SK-N-SH treated with all-trans-retinoic acid at 6 μM for 48 hours (cell line): ENCODE data around the gene ARF5.

Experiments
- ATAC-seq: fragments of 200-7000 bp; cut with Tn5 transposase; 3 replicates; pipeline ENCODE4 v1.9.1; 2020; ENCODE audit warnings: mild to moderate bottlenecking, moderate library complexity
- ARNTL ChIP-seq: fragments of 450-650 bp; formaldehyde crosslinking; IDR thresholded peaks from 2 replicates; pipeline ENCODE4 v1.5.0; 2020; ENCODE audit warnings: low read depth, mild to moderate bottlenecking, moderate library complexity, borderline replicate concordance
- BACH2 ChIP-seq: fragments of 250-450 bp; sonication (Bioruptor Pico); IDR thresholded peaks from 2 replicates; pipeline ENCODE4 v1.9.0; 2021; ENCODE audit warnings: mild to moderate bottlenecking, borderline replicate concordance
- CSDC2 ChIP-seq: fragments of 250-450 bp; sonication (Bioruptor Pico); IDR thresholded peaks from 2 replicates; pipeline ENCODE4 v1.5.0; 2020; ENCODE audit warnings: mild to moderate bottlenecking, moderate library complexity
- ESRRG ChIP-seq: fragments of 250-450 bp; sonication (Bioruptor Pico); IDR thresholded peaks from 2 replicates; pipeline ENCODE4 v1.6.1; 2021; ENCODE audit warnings: mild to moderate bottlenecking
- GLIS3 ChIP-seq: fragments of 250-450 bp; sonication (Bioruptor Pico); IDR thresholded peaks from 2 replicates; pipeline ENCODE4 v1.5.0; 2020; ENCODE audit warnings: mild to moderate bottlenecking, moderate library complexity
- ISL1 ChIP-seq: fragments of 250-450 bp; sonication (Bioruptor Pico); IDR thresholded peaks from 2 replicates; pipeline ENCODE4 v2.1.2; 2022; ENCODE audit warnings: mild to moderate bottlenecking, moderate library complexity
- POU6F1 ChIP-seq: fragments of 250-450 bp; sonication (Bioruptor Pico); IDR thresholded peaks from 2 replicates; pipeline ENCODE4 v1.8.0; 2021; ENCODE audit warnings: low read depth, mild to moderate bottlenecking, moderate library complexity, borderline replicate concordance
- PPARA ChIP-seq: fragments of 250-450 bp; sonication (Bioruptor Pico); IDR thresholded peaks from 2 replicates; pipeline ENCODE4 v1.5.0; 2020; ENCODE audit warnings: mild to moderate bottlenecking, borderline replicate concordance
- RARB ChIP-seq: fragments of 250-450 bp; sonication (Bioruptor Pico); IDR thresholded peaks from 2 replicates; pipeline ENCODE4 v1.8.0; 2021; ENCODE audit warnings: mild to moderate bottlenecking, moderate library complexity
- SNAI2 ChIP-seq: fragments of 250-450 bp; sonication (Bioruptor Pico); IDR thresholded peaks from 2 replicates; pipeline ENCODE4 v1.5.0; 2020; ENCODE audit warnings: mild to moderate bottlenecking, moderate library complexity
- TCF4 ChIP-seq: fragments of 250-450 bp; sonication (Bioruptor Pico); IDR thresholded peaks from 2 replicates; pipeline ENCODE4 v1.8.0; 2021; ENCODE audit warnings: mild to moderate bottlenecking, moderate library complexity, borderline replicate concordance
- TOX ChIP-seq: fragments of 250-450 bp; sonication (Bioruptor Pico); IDR thresholded peaks from 2 replicates; pipeline ENCODE4 v1.8.0; 2021; ENCODE audit warnings: mild to moderate bottlenecking, moderate library complexity, borderline replicate concordance
- ZC3H10 ChIP-seq: fragments of 250-450 bp; sonication (Bioruptor Pico); IDR thresholded peaks from 2 replicates; pipeline ENCODE4 v1.5.1; 2021; ENCODE audit warnings: mild to moderate bottlenecking, moderate library complexity
- ZFP3 ChIP-seq: fragments of 250-450 bp; sonication (Bioruptor Pico); IDR thresholded peaks from 2 replicates; pipeline ENCODE4 v1.5.0; 2020; ENCODE audit warnings: mild to moderate bottlenecking, moderate library complexity
- ZFP30 ChIP-seq: fragments of 450-650 bp; formaldehyde crosslinking; IDR thresholded peaks from 2 replicates; pipeline ENCODE4 v1.5.0; 2022; ENCODE audit warnings: mild to moderate bottlenecking, moderate library complexity
- ZNF565 ChIP-seq: fragments of 450-650 bp; formaldehyde crosslinking; conservative IDR thresholded peaks from 2 replicates; pipeline ENCODE4 v1.5.0; 2020; ENCODE audit warnings: low read depth, mild to moderate bottlenecking, moderate library complexity
- ZNF70 ChIP-seq: fragments of 450-650 bp; formaldehyde crosslinking; IDR thresholded peaks from 2 replicates; pipeline ENCODE4 v1.5.0; 2020; ENCODE audit warnings: mild to moderate bottlenecking, moderate library complexity
- ZNF8 ChIP-seq: fragments of 450-650 bp; formaldehyde crosslinking; IDR thresholded peaks from 2 replicates; pipeline ENCODE4 v1.5.0; 2020; ENCODE audit warnings: mild to moderate bottlenecking, moderate library complexity
- TF ChIP-seq, protein P1 (sequence below): fragments of 250-450 bp; sonication (Bioruptor Pico); IDR thresholded peaks from 2 replicates; pipeline ENCODE4 v1.8.0; 2020; ENCODE audit warnings: mild to moderate bottlenecking, moderate library complexity, borderline replicate concordance
- TF ChIP-seq, protein P2 (sequence below): fragments of 250-450 bp; sonication (Bioruptor Pico); IDR thresholded peaks from 2 replicates; pipeline ENCODE4 v1.5.1; 2020; ENCODE audit warnings: low read depth, mild to moderate bottlenecking, moderate library complexity
- TF ChIP-seq, protein P3 (sequence below): fragments of 250-450 bp; sonication (Bioruptor Pico); IDR thresholded peaks from 2 replicates; pipeline ENCODE4 v1.5.0; 2020; ENCODE audit warnings: mild to moderate bottlenecking, moderate library complexity

The ARF5 gene

GRCh38 chr7:127594490-127594889 is 6.3 kb downstream of the ARF5 start:
- ATAC-seq, result no peak

GRCh38 chr7:127595737-127596136 is 7.5 kb downstream of the ARF5 start:
- TF ChIP-seq, protein P1, sequence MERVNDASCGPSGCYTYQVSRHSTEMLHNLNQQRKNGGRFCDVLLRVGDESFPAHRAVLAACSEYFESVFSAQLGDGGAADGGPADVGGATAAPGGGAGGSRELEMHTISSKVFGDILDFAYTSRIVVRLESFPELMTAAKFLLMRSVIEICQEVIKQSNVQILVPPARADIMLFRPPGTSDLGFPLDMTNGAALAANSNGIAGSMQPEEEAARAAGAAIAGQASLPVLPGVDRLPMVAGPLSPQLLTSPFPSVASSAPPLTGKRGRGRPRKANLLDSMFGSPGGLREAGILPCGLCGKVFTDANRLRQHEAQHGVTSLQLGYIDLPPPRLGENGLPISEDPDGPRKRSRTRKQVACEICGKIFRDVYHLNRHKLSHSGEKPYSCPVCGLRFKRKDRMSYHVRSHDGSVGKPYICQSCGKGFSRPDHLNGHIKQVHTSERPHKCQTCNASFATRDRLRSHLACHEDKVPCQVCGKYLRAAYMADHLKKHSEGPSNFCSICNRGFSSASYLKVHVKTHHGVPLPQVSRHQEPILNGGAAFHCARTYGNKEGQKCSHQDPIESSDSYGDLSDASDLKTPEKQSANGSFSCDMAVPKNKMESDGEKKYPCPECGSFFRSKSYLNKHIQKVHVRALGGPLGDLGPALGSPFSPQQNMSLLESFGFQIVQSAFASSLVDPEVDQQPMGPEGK (CRISPR knock-in tag), result no peak
- TF ChIP-seq ZC3H10 (CRISPR knock-in tag) (no peak), BACH2 (CRISPR knock-in tag) (no peak), ZNF70 (CRISPR knock-in tag) (no peak), TCF4 (CRISPR knock-in tag) (no peak), ARNTL (CRISPR knock-in tag) (no peak)
- ATAC-seq, result no peak

More at GRCh38 chr7:127594490-127594889, 6.3 kb downstream of the ARF5 start:
- TF ChIP-seq ESRRG (no peak), GLIS3 (CRISPR knock-in tag) (no peak), POU6F1 (CRISPR knock-in tag) (no peak), ZNF565 (CRISPR knock-in tag) (no peak), SNAI2 (CRISPR knock-in tag) (no peak), RARB (no peak), TOX (CRISPR knock-in tag) (no peak), ZNF8 (CRISPR knock-in tag) (no peak), TCF4 (CRISPR knock-in tag) (no peak), ARNTL (CRISPR knock-in tag) (no peak)
- TF ChIP-seq, protein P2, sequence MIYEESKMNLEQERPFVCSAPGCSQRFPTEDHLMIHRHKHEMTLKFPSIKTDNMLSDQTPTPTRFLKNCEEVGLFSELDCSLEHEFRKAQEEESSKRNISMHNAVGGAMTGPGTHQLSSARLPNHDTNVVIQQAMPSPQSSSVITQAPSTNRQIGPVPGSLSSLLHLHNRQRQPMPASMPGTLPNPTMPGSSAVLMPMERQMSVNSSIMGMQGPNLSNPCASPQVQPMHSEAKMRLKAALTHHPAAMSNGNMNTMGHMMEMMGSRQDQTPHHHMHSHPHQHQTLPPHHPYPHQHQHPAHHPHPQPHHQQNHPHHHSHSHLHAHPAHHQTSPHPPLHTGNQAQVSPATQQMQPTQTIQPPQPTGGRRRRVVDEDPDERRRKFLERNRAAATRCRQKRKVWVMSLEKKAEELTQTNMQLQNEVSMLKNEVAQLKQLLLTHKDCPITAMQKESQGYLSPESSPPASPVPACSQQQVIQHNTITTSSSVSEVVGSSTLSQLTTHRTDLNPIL (CRISPR knock-in tag), result no peak
- TF ChIP-seq, protein P3, sequence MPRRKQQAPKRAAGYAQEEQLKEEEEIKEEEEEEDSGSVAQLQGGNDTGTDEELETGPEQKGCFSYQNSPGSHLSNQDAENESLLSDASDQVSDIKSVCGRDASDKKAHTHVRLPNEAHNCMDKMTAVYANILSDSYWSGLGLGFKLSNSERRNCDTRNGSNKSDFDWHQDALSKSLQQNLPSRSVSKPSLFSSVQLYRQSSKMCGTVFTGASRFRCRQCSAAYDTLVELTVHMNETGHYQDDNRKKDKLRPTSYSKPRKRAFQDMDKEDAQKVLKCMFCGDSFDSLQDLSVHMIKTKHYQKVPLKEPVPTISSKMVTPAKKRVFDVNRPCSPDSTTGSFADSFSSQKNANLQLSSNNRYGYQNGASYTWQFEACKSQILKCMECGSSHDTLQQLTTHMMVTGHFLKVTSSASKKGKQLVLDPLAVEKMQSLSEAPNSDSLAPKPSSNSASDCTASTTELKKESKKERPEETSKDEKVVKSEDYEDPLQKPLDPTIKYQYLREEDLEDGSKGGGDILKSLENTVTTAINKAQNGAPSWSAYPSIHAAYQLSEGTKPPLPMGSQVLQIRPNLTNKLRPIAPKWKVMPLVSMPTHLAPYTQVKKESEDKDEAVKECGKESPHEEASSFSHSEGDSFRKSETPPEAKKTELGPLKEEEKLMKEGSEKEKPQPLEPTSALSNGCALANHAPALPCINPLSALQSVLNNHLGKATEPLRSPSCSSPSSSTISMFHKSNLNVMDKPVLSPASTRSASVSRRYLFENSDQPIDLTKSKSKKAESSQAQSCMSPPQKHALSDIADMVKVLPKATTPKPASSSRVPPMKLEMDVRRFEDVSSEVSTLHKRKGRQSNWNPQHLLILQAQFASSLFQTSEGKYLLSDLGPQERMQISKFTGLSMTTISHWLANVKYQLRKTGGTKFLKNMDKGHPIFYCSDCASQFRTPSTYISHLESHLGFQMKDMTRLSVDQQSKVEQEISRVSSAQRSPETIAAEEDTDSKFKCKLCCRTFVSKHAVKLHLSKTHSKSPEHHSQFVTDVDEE (CRISPR knock-in tag), result no peak

DNA sequence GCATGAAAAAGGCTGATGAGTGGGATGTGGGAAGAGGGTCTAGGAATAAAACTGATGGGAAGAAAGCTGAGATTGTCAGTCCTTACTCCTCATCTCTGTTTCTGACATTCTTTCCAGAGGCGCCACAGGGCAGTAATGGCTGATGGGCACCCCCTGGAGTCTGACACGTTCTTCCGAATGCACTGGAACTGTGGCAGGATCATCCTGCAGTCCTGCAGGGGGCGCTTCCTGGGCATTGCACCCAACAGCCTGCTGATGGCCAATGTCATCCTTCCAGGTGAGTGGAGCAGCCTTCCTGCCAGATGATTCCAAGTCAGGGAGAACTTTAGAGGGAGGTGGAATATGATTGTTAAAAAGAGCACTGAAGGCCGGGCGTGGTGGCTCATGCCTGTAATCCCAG is 10.1 kb downstream of the ARF5 start:
- TF ChIP-seq TCF4 (CRISPR knock-in tag) (no peak), ZNF565 (CRISPR knock-in tag) (no peak), ZNF70 (CRISPR knock-in tag) (no peak), ISL1 (CRISPR knock-in tag) (no peak), ZFP3 (CRISPR knock-in tag) (no peak), CSDC2 (CRISPR knock-in tag) (no peak), ARNTL (CRISPR knock-in tag) (no peak), ZNF8 (CRISPR knock-in tag) (no peak), ESRRG (no peak), BACH2 (CRISPR knock-in tag) (no peak), ZFP30 (no peak), PPARA (CRISPR knock-in tag) (no peak), GLIS3 (CRISPR knock-in tag) (no peak), ZC3H10 (CRISPR knock-in tag) (no peak)
- TF ChIP-seq, protein P2 (CRISPR knock-in tag), result no peak
- peak; percentile 54 for ATAC-seq
